K562 (cell line): Measurements from ENCODE around the gene DSE. TPM values are rescaled to one million over a fixed set of nuclear protein-coding genes. Genes with fewer than 3 reads are reported as not detected.

ENCODE experiments used
- ATAC-seq: fragments of 200-7000 bp; cut with Tn5 transposase; 3 replicates; pipeline ENCODE4 v1.9.1; 2020; ENCODE audit warnings: moderate library complexity
- BruUV-seq: library from RNA; stranded (reverse); fragments of 400-500 nt; replicated peaks from 2 replicates; lab custom pipeline; 2021; lab: Mats Ljungman, UMichigan
- CTCF ChIA-PET: fragments of 300-600 bp; formaldehyde crosslinking; extraction: SDS; loops from one replicate; lab custom pipeline; 2021; ENCODE audit warnings: low intra/inter-chr PET ratio; lab: Yijun Ruan, JAX
- POLR2A ChIA-PET: fragments of 300-600, 350-650 bp; sonication (Branson Sonifier 250); formaldehyde crosslinking; extraction: SDS; loops from one replicate; lab custom pipeline; 2021; ENCODE audit warnings: antibody characterized with exemption, inconsistent platforms; lab: Yijun Ruan, JAX
- DNase-seq, 4 experiments: peaks; one replicate each; pipeline versions ENCODE4 v3.0.0 to v3.0.0-alpha.2; 2011 to 2018; ENCODE audit warnings: low spot score in 3 of 4, mixed read lengths in 3 of 4; ENCODE audit errors: extremely low read depth in 1 of 4
- FAIRE-seq: peaks from 2 replicates; lab custom pipeline; 2011; peaks lifted over from hg19 to GRCh38; lab: Jason Lieb, UNC
- H2AFZ ChIP-seq: 2 replicates; pipeline ENCODE4 v1.6.0; 2011; ENCODE audit warnings: low read depth, low read length, control low read depth, inconsistent platforms
- H3K27ac ChIP-seq: fragments of 200-600 bp; 3 replicates; pipeline ENCODE4 v1.8.0; 2011; ENCODE audit warnings: low read depth, mild to moderate bottlenecking, control low read depth, inconsistent platforms, low read length, moderate library complexity, mixed read lengths; ENCODE audit errors: extremely low read depth
- H3K27me3 ChIP-seq, 2 experiments: fragments of 300-600 bp in 1 of 2; 2 replicates in 1 of 2; 3 replicates in 1 of 2; pipeline versions ENCODE4 v1.6.0 to v1.8.0; 2011; ENCODE audit warnings: inconsistent platforms in 2 of 2, low read length in 2 of 2, mild to moderate bottlenecking in 1 of 2, mixed read lengths in 1 of 2, moderate library complexity in 1 of 2; ENCODE audit not compliant: control insufficient read depth in 2 of 2, insufficient read depth in 2 of 2
- H3K36me3 ChIP-seq: fragments of 300-600 bp; 3 replicates; pipeline ENCODE4 v1.8.0; 2011; ENCODE audit warnings: mild to moderate bottlenecking, low read length, inconsistent platforms; ENCODE audit not compliant: control insufficient read depth, insufficient read depth
- H3K4me1 ChIP-seq, 2 experiments: fragments of 200-600 bp in 1 of 2; replicated peaks in 1 of 2; 2 replicates in 1 of 2; 3 replicates in 1 of 2; pipeline versions ENCODE4 v1.5.1 to v1.8.0; 2011; ENCODE audit warnings: inconsistent platforms in 2 of 2, low read length in 2 of 2, mild to moderate bottlenecking in 1 of 2, mixed read lengths in 1 of 2, moderate library complexity in 1 of 2; ENCODE audit not compliant: control insufficient read depth in 2 of 2, insufficient read depth in 2 of 2
- H3K4me2 ChIP-seq: 2 replicates; pipeline ENCODE4 v1.6.1; 2011; ENCODE audit warnings: low read length, control low read depth, inconsistent platforms, mixed read lengths; ENCODE audit not compliant: insufficient read depth
- H3K4me3 ChIP-seq: fragments of 200-600 bp; sonication (generic), shearing (Covaris generic); 2 replicates; pipeline ENCODE4 v1.5.1; 2016; ENCODE audit warnings: control low read depth, inconsistent platforms
- H3K79me2 ChIP-seq: fragments of 200-600 bp; 3 replicates; pipeline ENCODE4 v1.8.0; 2011; ENCODE audit warnings: low read length, inconsistent platforms; ENCODE audit not compliant: control insufficient read depth, insufficient read depth
- H3K9ac ChIP-seq, 2 experiments: 2 replicates each; pipeline versions ENCODE4 v1.6.0 to v1.6.1; 2011; ENCODE audit warnings: low read depth in 2 of 2, low read length in 2 of 2, control low read depth in 1 of 2, inconsistent platforms in 1 of 2, mild to moderate bottlenecking in 1 of 2, mixed read lengths in 1 of 2; ENCODE audit not compliant: insufficient read depth in 1 of 2
- H3K9me1 ChIP-seq: one replicate; pipeline ENCODE4 v1.6.0; 2011; ENCODE audit warnings: inconsistent platforms, mild to moderate bottlenecking, low read length, moderate library complexity; ENCODE audit not compliant: control insufficient read depth, insufficient read depth
- H3K9me3 ChIP-seq: replicated peaks from 2 replicates; pipeline ENCODE4 v1.5.1; 2011; ENCODE audit warnings: low read depth, low read length, inconsistent platforms; ENCODE audit not compliant: control insufficient read depth, insufficient read depth
- H4K20me1 ChIP-seq: replicated peaks from 2 replicates; pipeline ENCODE4 v1.6.1; 2011; ENCODE audit warnings: low read length, inconsistent platforms, mixed read lengths; ENCODE audit not compliant: control insufficient read depth, insufficient read depth
- CBFA2T3 ChIP-seq: fragments of 450-650 bp; IDR thresholded peaks from 2 replicates; pipeline ENCODE4 v1.6.1; 2017
- CREB1 ChIP-seq, 2 experiments: sonication (generic) in 1 of 2; formaldehyde crosslinking in 1 of 2; IDR thresholded peaks; 2 replicates each; pipeline versions ENCODE4 v1.6.1 to v1.8.0; 2012 to 2022; ENCODE audit warnings: inconsistent platforms in 1 of 2, mild to moderate bottlenecking in 1 of 2, missing genetic modification reagents in 1 of 2, moderate library complexity in 1 of 2
- NCOA6 ChIP-seq: fragments of 450-650 bp; IDR thresholded peaks from 2 replicates; pipeline ENCODE4 v1.6.1; 2017; ENCODE audit warnings: mild to moderate bottlenecking
- PHB ChIP-seq: fragments of 250-450 bp; sonication (Bioruptor Pico); IDR thresholded peaks from 2 replicates; pipeline ENCODE4 v1.5.0; 2021
- TEAD4 ChIP-seq, 2 experiments: sonication (generic) in 1 of 2; formaldehyde crosslinking in 1 of 2; IDR thresholded peaks; 2 replicates each; pipeline versions ENCODE4 v1.6.1 to v1.8.0; 2012 to 2022; ENCODE audit warnings: borderline replicate concordance in 1 of 2, inconsistent platforms in 1 of 2, low read length in 1 of 2, mild to moderate bottlenecking in 1 of 2, missing genetic modification reagents in 1 of 2
- ZBTB1 ChIP-seq: sonication (generic); formaldehyde crosslinking; IDR thresholded peaks from 2 replicates; pipeline ENCODE4 v1.8.1; 2023; ENCODE audit warnings: missing genetic modification reagents, low read depth, mild to moderate bottlenecking, borderline replicate concordance
- ZZZ3 ChIP-seq: fragments of 450-650 bp; IDR thresholded peaks from 2 replicates; pipeline ENCODE4 v1.6.1; 2016; ENCODE audit warnings: antibody characterized with exemption, mild to moderate bottlenecking, moderate library complexity
- WGBS: fragments of 100-300 bp; shearing (Covaris generic); methylation state at CpG from one replicate; pipeline ENCODE4 v1.1.6; 2016; ENCODE audit warnings: low coverage, mixed read lengths; ENCODE audit not compliant: insufficient coverage; ENCODE audit errors: missing lambda C conversion rate; 5-methylcytosine and 5-hydroxymethylcytosine counted together
- in situ Hi-C: fragments of 300-500 bp; cut with MboI; formaldehyde crosslinking; loops from 4 replicates; pipeline ENCODE4 v1.15.0; 2018; ENCODE audit warnings: inconsistent platforms, mixed read lengths
- intact Hi-C: fragments of 100-400 bp; cut with micrococcal nuclease; formaldehyde crosslinking; loops from 2 replicates; pipeline ENCODE4 v1.14.2; 2022
- polyA plus RNA-seq, 8 experiments: library from polyadenylated mRNA; depleted of rRNA in 4 of 8; stranded (reverse) in 5 of 8; unstranded in 3 of 8; fragments of >200 nt; fragmentation: Nextera tagmentation in 2 of 8; fragmentation: Illumina TruSeq in 1 of 8; extraction: Ambion mirVana in 2 of 8; extraction: Trizol in 1 of 8; gene quantifications; 2 replicates each; pipeline versions ENCODE4 v1.2.1 to v1.2.3, GENCODE V29; 2011 to 2014; ENCODE audit warnings: inconsistent platforms in 1 of 8, missing spikeins in 1 of 8
- total RNA-seq, 7 experiments: library from RNA; depleted of rRNA in 6 of 7; stranded (reverse); fragments of >200 nt in 6 of 7; fragmentation: Illumina TruSeq in 2 of 7; extraction: Trizol in 2 of 7; gene quantifications; 2 replicates each; pipeline versions ENCODE4 v1.2.1 to v1.2.3, GENCODE V29; 2011 to 2021; ENCODE audit warnings: low replicate concordance in 1 of 7
- TF ChIP-seq, protein P1 (sequence below): sonication (generic); formaldehyde crosslinking; IDR thresholded peaks from 2 replicates; pipeline ENCODE4 v1.8.0; 2022; ENCODE audit warnings: missing genetic modification reagents, mild to moderate bottlenecking, borderline replicate concordance

Gene DSE
- total and polyA plus RNA-seq, 9 of the 15 experiments (the other 6 are each of a cell fraction or from before 2014, with no cell fraction given): 0.49 to 1.7 (median 0.79) TPM

DNA sequence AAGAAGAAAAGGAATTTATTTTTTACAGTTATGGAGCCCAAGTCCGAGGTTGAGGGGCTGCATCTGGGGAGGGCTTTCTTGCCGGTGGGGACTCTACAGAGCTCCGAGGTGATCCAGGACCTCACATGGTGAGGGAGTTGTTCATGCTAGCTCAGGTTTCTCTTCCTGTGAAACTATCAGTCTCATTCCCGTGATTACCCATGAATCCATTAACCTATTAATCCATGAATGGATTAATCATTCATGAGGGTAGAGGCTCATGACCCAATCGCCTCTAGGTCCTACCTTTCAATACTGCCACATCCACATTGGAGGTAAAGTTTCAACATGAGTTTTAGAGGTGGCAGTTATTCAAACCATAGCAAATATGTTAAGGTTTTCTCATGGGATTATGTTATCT, 3.8 kb downstream of the DSE start:
- Histone ChIP-seq H3K4me1 (peaks cover 0 to 14% of the 10 kb centered on the region in 2 experiments; a peak in 2 of 5 replicates), H3K27me3 (peaks cover 15 to 20% of the 10 kb centered on the region in 2 experiments; a peak in 4 of 5 replicates), H3K79me2 (no peaks in the 10 kb centered on the region), H3K27ac (no peak overlapping the region), H3K4me3 (no peak overlapping the region), H3K9me1 (no peaks in the 10 kb centered on the region), H3K9me3 (no peaks in the 10 kb centered on the region), H4K20me1 (no peaks in the 10 kb centered on the region), H3K36me3 (no peaks in the 10 kb centered on the region), H2AFZ (no peak overlapping the region), H3K4me2 (no peak overlapping the region), H3K9ac (no peak overlapping the region)
- intact Hi-C loops: no loop called here
- WGBS: 0% methylated on average over 5 of the region's 5 CpGs
- ChIA-PET CTCF (no interaction called here), POLR2A (no interaction called here)
- in situ Hi-C loops: loop anchor here (5.0 kb wide), 1 partner anchor 62 kb away; no protein-coding TSS in a partner anchor
- no TSS peak for BruUV-seq
- ATAC-seq (no peak), FAIRE-seq (no peak), DNase-seq (no peak)
- TF ChIP-seq ZZZ3: no peak
- TF ChIP-seq CREB1 (IDR thresholded peaks at IDR 0.05): no peak
- no peak for TF ChIP-seq CREB1 (CRISPR knock-in tag; IDR thresholded peaks at IDR 0.05)
- no peak for TF ChIP-seq CBFA2T3
- no peak for TF ChIP-seq ZBTB1 (CRISPR knock-in tag)
- TF ChIP-seq NCOA6: no peak

DNA sequence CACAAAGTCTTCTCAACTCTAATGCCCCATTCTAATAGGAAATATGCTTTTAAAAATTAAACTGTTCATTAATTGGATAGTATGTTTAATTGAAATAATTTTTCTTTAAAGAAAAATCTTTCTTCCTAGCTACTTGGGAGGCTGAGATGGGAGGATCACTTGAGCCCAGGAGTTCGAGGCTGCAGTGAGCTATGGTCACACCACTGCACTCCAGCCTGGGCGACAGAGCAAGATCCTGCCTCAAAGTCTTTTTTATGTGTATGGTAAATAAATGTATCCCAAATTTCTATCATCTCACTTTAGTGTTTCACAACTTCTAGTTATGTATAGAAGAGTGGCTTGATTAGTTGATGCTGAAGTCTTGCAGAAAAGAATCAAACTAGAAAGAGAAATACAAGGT, 4.5 kb downstream of the DSE start:
- H4K20me1 ChIP-seq: no peaks in the 10 kb centered on the region
- H3K4me1 ChIP-seq: peaks cover 0 to 14% of the 10 kb centered on the region in 2 experiments; a peak in 2 of 5 replicates
- ChIA-PET POLR2A (no interaction called here), CTCF (no interaction called here)
- H3K9me1 ChIP-seq: no peaks in the 10 kb centered on the region
- no peak overlapping the region for H3K27ac ChIP-seq
- H3K4me3 ChIP-seq: no peak overlapping the region
- in situ Hi-C loops (no loop called here), intact Hi-C loops (no loop called here)
- FAIRE-seq (no peak), ATAC-seq (no peak), DNase-seq (no peak)
- peaks cover 11 to 16% of the 10 kb centered on the region in 2 experiments; a peak in 4 of 5 replicates for H3K27me3 ChIP-seq
- no peak overlapping the region for H3K9ac ChIP-seq
- H3K36me3 ChIP-seq: no peaks in the 10 kb centered on the region
- no peak overlapping the region for H2AFZ ChIP-seq
- 5% methylated on average over 2 of the region's 2 CpGs for WGBS
- no peak overlapping the region for H3K4me2 ChIP-seq
- H3K79me2 ChIP-seq: no peaks in the 10 kb centered on the region
- BruUV-seq: no TSS peak
- no peaks in the 10 kb centered on the region for H3K9me3 ChIP-seq
- TF ChIP-seq, protein P1, sequence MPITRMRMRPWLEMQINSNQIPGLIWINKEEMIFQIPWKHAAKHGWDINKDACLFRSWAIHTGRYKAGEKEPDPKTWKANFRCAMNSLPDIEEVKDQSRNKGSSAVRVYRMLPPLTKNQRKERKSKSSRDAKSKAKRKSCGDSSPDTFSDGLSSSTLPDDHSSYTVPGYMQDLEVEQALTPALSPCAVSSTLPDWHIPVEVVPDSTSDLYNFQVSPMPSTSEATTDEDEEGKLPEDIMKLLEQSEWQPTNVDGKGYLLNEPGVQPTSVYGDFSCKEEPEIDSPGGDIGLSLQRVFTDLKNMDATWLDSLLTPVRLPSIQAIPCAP: no peak
- TF ChIP-seq PHB (CRISPR knock-in tag): no peak
- no peak for TF ChIP-seq TEAD4 (IDR thresholded peaks at IDR 0.05; ENCODE audit: low read length)
- no peak for TF ChIP-seq TEAD4 (CRISPR knock-in tag; IDR thresholded peaks at IDR 0.05; ENCODE audit: borderline replicate concordance)
